HCT116 (cell line): ENCODE results near the gene MTIF3. TPM values are rescaled to one million over a fixed set of nuclear protein-coding genes. Genes with fewer than 3 reads are reported as not detected.

ENCODE experiments used
- total RNA-seq: library from RNA; stranded (reverse); gene quantifications from one replicate; pipeline ENCODE4 v1.2.1, GENCODE V29; 2021; ENCODE audit not compliant: unreplicated experiment

The MTIF3 gene
- total RNA-seq, 1 experiment from 2014 or later = 27.8 TPM

Other genes starting within 250 kb of the MTIF3 start
- gene RPL21, start 199.0 kb downstream of the MTIF3 start, total RNA-seq = 915 TPM
- 5.0 TPM for gene RASL11A, start 179.7 kb downstream of the MTIF3 start, total RNA-seq
- gene GTF3A, start 25.9 kb downstream of the MTIF3 start, total RNA-seq = 102 TPM
- 12.1 TPM for gene LNX2, start 170.0 kb upstream of the MTIF3 start, total RNA-seq
- gene POLR1D, start 171.3 kb upstream of the MTIF3 start, total RNA-seq = 184 TPM